Neural crest cell (in vitro differentiated cells): ENCODE results near the gene PARP6. TPM values are rescaled to one million over a fixed set of nuclear protein-coding genes. Genes with fewer than 3 reads are reported as not detected.

Experiments used
- DNase-seq: peaks from one replicate; pipeline ENCODE4 v3.0.0; 2021; ENCODE audit warnings: low read depth, mixed read lengths, low spot score
- H3K27ac Mint-ChIP-seq: one replicate; pipeline ENCODE4 v1.8.0; 2021; ENCODE audit warnings: mild to moderate bottlenecking, mixed read lengths; ENCODE audit not compliant: unreplicated experiment
- H3K27me3 Mint-ChIP-seq: 2 replicates; pipeline ENCODE4 v1.8.0; 2021; ENCODE audit warnings: low read depth, mild to moderate bottlenecking, mixed read lengths
- H3K36me3 Mint-ChIP-seq: 2 replicates; pipeline ENCODE4 v1.8.0; 2021; ENCODE audit warnings: low read depth, mild to moderate bottlenecking, mixed read lengths
- H3K4me1 Mint-ChIP-seq: 2 replicates; pipeline ENCODE4 v1.8.0; 2021; ENCODE audit warnings: mixed read lengths
- H3K4me3 Mint-ChIP-seq: one replicate; pipeline ENCODE4 v1.8.0; 2021; ENCODE audit warnings: mild to moderate bottlenecking, mixed read lengths
- H3K9me3 Mint-ChIP-seq: 2 replicates; pipeline ENCODE4 v1.8.0; 2021; ENCODE audit warnings: mixed read lengths
- CTCF ChIP-seq: fragments of 200-600 bp; sonication (generic); conservative IDR thresholded peaks from 2 replicates; pipeline ENCODE4 v1.5.0; 2021; ENCODE audit warnings: antibody characterized with exemption, mild to moderate bottlenecking
- total RNA-seq: library from RNA; stranded (reverse); gene quantifications from 2 replicates; pipeline ENCODE4 v1.2.1, GENCODE V29; 2021

The PARP6 gene
- total RNA-seq, 1 donor from 2014 or later, result 88.9 TPM

DNA sequence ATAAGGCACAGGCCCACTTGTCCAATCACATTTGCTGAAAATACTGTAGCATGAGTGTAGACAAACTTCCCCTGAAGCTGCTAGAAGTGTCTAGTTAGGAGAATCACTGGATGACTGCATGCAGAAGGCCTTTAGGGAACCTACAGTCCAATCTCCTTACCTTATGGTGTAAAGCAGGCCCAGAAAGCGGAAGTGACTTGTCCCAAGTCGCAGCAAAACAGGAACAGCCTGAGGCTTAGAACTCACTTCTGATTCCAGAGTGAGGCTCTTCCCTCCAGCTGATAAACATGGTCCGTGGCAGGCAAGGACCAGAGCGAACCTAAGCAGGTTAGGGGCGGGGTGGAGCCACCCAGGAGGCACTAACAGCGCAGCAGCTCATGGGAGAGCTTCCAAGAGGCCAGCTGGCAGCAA lies 77.2 kb downstream of the PARP6 start:
- no peak for TF ChIP-seq CTCF
- DNase-seq, result no peak
- Mint-ChIP-seq H3K4me3 (peak overlapping the region; percentile 10), H3K27ac (no peak overlapping the region), H3K27me3 (peaks cover 75% of the 10 kb centered on the region), H3K36me3 (peaks cover 18% of the 10 kb centered on the region), H3K9me3 (no peaks in the 10 kb centered on the region), H3K4me1 (peaks cover 9% of the 10 kb centered on the region)

- Mint-ChIP-seq H3K27ac (no peak overlapping the region), H3K4me1 (peaks cover 9% of the 10 kb centered on the region), H3K27me3 (peaks cover 76% of the 10 kb centered on the region), H3K4me3 (no peak overlapping the region), H3K36me3 (peaks cover 12% of the 10 kb centered on the region), H3K9me3 (no peaks in the 10 kb centered on the region)
- no peak for DNase-seq
- TF ChIP-seq CTCF, result no peak
Measured at GRCh38 chr15:72193836-72194396, 78.4 kb downstream of the PARP6 start.

DNA sequence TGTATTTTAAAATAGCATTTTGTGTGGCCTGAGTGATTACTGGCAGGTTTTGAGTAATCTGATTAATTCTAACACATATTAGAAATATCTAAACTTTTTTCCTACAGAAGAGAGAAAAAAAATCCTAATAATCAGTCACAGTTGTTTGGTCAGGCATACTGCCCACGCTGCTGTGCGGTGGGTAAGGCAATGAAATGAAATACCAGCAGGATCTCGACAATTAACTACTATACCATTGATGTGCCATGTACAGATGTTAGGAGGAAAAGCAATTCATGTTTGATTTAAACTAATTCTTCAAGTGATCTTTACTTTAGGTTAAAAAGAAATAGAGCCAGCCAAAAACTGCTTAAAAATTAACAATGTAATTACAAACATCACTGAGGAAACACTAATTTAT lies 79.9 kb downstream of the PARP6 start:
- Mint-ChIP-seq H3K36me3 (no peaks in the 10 kb centered on the region), H3K27ac (no peak overlapping the region), H3K4me3 (peak overlapping the region; percentile 27), H3K27me3 (peaks cover 72% of the 10 kb centered on the region), H3K4me1 (peaks cover 4% of the 10 kb centered on the region), H3K9me3 (no peaks in the 10 kb centered on the region)
- TF ChIP-seq CTCF, result no peak
- no peak for DNase-seq

Other genes with a start within 250 kb of the PARP6 start
- gene MYO9A, start 154.4 kb downstream of the PARP6 start, total RNA-seq, result 31.3 and 33.6 TPM in 2 replicates
- 4.3 and 5.5 TPM in 2 replicates for gene SENP8, start 154.2 kb downstream of the PARP6 start, total RNA-seq
- gene GRAMD2A, start 74.8 kb downstream of the PARP6 start, total RNA-seq, result 0.35 and 0.48 TPM in 2 replicates
- 905 and 917 TPM in 2 replicates for gene PKM, start 41.4 kb downstream of the PARP6 start, total RNA-seq
- 1.1 and 1.3 TPM in 2 replicates for gene CELF6, start 47.6 kb upstream of the PARP6 start, total RNA-seq
- gene HEXA, start 103.5 kb upstream of the PARP6 start, total RNA-seq, result 59.3 and 63.2 TPM in 2 replicates
- gene TMEM202, start 125.8 kb upstream of the PARP6 start, total RNA-seq, result not detected in 2 replicates
- gene ARIH1, start 201.8 kb upstream of the PARP6 start, total RNA-seq, result 146 and 154 TPM in 2 replicates